Kidney glomerular epithelial cell (primary cell): ENCODE results near the gene TECPR1.

Source experiments
- DNase-seq: peaks from one replicate; lab custom pipeline; 2025; lab: John Stamatoyannopoulos, UW

TECPR1 gene

DNA sequence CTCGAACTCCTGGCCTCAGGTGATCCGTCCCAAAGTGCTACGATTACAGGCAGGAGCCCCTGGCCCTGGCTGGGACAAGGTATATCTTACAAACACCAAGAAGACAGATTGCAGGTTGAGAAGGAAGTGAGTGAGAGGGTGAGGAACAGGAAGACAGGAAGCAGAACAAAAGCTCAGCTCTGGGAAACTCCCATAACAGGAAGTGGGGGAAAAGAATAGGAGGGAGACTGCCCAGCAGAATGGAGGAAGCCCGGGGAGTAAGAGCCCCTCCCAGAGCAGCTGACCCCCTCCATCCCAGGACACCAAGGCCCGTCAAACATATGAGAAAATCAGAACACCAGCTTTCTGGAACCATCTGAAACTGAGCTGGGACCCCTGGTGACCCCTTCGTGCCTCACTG lies 2.9 kb downstream of the TECPR1 start:
- DNase-seq: no peak

DNA sequence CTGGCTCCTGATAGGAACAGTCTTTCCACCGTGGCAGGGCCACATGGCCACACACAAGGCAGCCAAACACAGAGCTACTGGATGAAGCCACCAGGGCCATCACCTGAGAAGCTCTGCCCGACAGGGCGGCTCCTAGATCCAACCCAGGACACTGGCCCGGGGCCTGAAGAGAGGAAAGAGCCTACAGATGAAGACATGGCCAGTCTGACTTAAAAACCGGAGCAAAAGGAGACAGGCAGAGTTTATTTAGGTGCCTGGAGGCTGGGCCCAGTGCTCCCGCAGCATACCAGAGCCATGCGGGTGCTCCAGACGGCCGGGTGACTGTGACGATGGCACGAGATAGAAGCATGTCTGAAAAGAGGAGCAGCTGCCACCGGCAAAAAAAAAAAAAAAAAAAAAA lies 3.9 kb downstream of the TECPR1 start:
- no peak for DNase-seq

DNA sequence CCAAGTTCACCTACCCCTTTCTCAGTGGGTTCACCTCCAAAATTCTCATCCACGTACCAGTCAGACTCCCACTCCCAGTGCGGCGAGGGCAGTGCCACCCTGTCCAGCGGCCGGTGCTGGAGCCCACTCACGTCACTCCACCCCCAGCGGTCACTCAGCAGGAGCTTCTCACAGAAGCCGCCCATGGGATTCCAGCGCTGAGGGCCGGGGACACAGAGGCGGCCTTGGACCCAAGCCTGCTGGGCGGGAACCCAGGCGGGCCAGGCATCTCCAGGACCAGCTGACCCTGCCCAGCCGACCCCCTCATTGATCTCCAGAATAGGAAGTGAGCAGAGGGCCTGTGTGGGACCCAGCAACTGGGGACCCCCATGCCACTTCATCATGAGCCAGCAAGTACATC lies 7.2 kb downstream of the TECPR1 start:
- DNase-seq: no peak

DNA sequence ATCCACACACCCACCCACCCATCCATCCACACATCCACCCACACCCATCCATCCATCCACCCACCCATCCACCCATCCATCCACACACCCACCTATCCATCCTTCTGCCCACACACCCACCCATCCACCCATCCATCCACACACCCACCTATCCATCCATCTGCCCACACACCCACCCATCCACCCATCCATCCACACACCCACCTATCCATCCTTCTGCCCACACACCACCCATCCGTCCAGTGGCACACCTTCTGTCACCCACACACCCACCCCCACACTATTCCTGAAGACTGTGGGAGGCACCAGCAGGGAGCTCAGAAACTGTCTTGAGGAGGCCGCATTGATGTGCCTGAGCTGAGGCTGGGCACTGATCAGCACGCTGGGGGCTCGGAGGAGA lies 9.1 kb downstream of the TECPR1 start:
- no peak for DNase-seq

DNA sequence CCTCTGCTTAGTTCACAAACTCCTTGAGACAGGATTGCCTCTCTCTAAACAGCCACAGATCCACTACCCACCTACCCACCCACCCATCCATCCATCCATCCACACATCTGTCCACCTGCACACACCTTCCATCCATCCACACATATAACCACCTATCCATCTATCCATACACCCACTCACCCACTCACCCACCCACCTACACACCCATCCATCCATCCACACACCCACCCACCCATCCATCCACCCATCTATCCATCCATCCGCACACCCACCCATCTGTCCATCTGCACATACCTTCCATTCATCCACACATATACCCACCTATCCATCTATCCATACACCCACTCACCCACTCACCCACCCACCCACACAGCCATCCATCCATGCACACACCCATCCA lies 9.7 kb downstream of the TECPR1 start:
- no peak for DNase-seq

DNA sequence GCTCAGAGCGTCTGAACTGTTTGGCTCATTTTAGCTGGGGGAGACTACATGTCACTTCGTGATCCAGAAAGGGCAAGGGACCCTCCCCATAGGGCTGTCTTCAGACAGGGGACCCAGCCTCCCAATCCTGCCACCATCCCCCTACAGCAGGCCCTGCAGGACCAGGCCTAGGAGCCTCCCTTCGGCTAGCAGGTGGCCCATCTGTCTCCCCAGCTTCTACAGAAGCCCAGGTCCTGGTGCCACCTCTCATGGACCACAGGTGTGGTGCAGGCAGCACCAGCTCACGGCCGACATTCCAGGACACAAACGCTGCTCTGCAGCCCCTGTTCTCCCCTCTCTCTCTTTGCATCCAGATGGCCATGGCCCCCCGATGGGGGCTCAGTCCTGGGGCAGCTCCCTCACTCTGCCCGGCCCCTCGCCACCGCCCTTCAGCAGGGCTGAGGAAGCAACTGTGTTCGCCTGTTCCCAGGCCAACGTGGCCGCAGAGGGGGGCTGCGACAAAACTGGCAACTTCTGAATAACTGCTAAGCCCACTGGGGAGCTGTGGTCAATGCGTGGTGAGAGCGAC lies 10.3 kb downstream of the TECPR1 start:
- no peak for DNase-seq

DNA sequence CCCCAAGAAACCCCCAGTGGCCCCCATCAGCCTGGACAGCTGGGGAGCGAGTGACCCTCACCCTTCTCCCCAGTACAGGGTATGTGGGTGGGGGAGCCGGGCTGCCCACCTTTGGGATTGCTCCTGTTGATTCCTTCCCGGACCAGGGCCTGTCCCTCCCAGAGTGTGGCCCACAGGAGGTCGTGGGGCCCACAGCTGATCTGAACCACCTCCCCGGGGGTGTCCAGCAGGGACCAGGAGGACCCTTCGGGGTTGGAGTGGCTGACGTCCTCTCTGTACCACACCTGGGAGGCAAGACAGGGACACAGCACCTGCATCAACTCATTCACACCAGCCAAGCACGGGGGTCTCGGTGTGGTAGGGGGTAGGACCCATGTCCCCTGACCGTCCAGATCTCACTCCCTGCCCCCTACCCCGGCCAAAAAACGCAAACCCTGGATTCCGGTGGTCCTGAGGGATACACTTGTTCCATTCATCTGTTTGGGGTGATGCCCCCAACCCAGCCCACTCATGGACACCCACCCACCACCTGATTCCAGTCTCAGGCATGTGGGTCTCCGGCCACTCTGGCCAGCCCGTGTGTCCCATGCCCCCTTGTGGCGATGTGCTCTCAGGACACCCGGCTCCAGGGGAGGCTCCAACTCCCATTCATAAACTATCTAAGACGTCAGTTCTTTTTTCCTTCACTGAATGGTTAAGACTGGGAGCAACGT lies 10.9 kb downstream of the TECPR1 start:
- DNase-seq: peak; percentile 5

DNA sequence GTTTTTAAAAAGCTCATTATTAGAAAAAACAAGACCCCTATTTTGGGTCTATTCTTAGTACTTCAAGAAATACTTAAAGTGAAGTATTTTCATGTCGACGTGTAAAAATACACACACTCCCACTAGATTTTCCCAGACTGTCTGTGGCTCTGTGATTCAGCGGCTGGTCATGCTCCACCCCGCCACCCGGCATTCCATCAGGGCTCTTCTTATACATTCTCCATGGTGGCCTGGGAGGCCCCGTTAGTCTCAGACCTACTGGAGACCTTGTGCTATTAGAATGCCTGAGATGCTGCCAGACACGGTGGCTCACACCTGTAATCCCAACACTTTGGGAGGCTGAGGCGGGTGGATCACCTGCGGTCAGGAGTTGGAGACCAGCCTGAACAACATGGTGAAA lies 13.1 kb downstream of the TECPR1 start:
- no peak for DNase-seq

DNA sequence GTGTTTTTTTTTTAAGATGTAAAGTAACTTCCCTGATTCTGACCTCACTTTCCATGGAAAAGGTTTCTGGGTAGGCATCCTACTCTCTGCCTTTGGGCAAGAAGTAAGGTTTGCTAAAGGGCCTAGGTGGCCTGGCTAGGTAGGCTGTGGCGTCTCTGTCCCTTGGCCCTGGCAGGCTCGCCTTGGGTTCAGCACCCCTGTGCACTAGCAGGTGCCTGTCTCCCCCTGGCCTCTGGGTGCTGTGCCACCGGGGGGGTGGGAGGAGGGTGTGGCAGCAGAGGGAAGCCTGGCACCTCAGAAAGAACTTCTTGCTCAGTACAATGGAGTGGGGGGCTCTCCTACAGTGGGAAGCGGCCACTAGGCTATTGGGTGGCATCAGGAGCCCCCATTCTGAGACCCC lies 14.0 kb downstream of the TECPR1 start:
- no peak for DNase-seq

DNA sequence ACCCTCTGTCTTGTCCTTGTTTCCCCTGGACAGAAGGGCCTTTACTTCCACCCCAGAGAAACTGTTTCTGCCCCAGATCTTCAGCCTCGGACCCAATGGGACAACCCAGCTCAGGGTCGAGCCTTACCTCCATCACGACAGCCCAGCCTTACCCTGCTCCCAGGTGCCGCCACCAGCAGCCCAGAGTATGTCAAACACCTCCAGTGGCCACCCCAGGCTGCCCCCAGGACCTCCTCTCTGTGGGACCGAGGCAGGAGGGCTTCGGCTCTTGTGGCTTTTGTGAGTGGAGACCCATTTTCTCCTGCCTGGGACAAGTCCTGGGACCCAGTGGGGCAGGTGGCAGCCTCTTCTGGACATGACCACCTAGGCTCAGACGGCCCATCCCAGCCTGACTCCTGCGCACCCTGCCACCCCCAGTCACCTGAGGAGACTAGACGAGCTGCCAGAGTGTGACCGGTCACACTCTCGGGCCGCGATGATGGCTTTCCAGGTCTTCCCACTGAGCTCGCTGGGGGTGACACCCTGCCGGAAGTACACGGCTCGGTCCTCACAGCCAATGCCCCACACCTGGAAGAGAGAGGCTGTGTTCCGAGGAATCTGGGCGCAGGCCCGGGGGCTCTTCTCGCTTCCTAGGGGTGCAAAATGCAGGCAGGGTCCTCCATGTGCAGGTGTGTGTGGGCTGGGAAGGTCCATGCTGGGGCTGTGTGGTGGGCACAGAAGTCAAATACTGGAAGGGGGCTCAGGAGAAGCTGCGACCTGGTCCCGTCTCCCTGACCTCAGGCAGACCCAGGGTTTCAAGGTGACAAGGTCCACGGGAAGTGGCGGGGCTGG lies 15.5 kb downstream of the TECPR1 start:
- no peak for DNase-seq

DNA sequence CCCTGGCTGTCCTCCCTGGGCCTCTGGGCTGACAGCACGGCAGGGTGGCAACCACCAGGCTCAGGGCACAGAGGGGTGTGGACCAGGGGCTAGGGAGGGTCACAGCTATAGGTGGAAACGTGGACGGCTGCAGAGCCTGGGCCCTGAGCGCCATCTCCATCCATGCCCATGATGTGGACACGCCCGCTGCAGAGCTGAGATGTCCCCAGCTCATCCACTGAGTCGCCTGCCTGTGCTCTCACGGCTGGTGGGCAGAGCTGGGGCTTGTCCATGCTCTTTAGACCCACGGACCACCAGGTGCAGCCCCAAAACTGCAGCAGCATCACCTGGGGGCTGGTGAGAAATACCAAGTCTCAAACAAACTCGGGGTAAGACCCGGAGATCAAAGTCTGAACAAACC lies 16.1 kb downstream of the TECPR1 start:
- DNase-seq: no peak

DNA sequence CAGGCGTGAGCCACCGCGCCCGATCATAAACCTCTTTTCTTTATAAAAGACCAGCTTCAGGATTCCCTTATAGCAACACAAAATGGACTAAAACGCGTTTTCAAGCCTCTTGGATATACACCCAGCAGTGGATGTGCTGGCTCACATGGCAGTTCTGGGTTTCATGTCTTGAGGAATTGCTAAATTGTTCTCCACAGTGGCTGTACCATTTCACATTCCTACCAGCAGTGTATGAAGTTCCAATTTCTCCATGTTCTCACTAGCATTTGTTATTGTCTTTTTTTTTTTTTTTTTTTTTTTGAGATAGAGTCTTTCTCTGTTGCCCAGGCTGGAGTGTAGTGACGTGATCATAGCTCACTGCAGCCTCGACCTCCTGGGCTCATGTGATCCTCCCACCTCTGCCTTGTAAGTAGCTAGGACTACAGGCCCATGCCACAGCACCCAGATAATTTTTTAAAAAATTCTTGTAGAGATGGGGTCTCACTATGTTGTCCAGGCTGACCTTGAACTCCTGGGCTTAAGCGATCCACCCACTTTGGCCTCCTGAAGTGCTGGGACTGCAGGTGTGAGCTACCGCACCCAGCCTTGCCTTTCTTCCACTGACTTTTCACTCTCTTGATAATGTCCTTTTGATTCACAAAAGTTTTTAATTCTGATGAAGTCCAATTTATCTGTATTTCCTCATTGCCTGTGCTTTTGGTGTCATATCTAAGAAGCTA lies 17.4 kb downstream of the TECPR1 start:
- no peak for DNase-seq

DNA sequence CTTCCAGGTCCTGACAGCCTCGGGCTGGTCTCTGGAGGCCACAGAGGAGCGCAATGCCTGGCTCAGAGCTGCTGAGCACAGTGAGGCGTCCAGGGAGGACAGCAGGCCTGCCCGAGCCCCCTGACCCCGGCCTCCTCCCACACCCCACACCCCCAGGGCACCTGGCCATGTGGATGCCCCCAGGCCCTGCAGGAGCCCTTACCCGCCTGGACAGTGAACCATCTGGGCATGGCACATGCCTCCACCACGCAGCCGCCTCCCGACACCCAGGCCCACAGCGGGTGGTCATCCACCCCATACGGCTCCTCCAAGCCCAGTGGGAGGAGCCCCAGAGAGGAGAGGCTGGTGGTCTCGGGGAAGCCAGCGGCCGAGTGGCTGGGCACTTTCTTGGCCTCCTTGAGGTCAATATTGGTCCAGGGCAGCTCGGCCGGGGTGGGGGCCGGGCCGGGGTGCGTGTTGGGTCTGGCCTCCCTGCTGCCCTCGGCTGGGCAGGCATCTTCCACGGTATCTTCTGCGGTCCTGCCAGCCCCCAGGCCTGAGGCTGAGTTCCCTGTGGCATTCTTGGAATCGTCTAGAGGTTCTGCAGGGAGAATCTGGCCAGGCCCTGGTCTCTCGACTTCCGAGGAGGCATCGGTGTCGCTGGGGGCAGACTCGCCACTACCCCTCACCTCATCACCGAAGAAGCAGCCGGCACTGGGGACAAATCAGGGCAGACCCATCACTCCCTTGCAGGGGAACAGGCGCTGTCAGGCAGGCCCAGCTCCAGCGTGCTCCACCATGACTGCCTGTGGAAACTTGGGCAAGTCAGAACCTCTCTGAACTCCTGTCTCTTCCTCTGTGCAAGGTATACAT lies 18.6 kb downstream of the TECPR1 start:
- no peak for DNase-seq

DNA sequence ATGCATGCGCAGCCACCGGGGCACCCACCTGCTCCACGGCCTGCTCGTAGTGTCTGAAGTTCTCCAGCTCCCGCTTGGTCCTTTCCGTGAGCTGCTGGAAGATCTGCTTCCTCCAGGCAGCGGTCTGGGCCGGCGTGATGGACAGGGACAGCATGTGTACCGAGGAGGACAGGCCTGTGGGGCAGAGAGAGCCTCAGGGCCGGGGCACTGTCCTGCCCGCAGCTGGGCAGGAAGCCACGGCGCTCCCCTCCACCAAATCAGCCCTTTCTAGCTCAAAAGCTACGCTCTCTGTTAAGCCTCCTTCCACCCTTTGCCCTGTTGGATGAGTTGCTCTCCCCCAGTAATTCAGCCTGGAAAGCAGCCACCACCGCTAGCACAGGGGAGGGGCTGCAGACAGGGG lies 19.2 kb downstream of the TECPR1 start:
- DNase-seq: no peak

DNA sequence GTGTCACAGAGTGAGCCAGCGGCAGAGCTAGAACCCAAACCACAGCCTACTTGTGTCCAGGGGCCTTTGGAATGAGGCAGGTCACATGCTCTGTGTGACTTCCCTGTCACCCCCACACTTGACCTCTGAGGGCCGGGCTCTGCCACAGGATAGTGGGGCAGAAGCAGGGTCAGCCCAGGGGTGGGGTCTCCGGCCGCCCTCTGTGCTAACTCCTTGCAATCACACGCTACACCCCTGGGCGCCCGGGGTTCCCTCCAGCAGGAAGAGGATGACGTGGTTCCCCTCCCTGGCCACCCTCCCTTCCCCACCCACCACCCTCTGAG lies 19.8 kb downstream of the TECPR1 start:
- no peak for DNase-seq

DNA sequence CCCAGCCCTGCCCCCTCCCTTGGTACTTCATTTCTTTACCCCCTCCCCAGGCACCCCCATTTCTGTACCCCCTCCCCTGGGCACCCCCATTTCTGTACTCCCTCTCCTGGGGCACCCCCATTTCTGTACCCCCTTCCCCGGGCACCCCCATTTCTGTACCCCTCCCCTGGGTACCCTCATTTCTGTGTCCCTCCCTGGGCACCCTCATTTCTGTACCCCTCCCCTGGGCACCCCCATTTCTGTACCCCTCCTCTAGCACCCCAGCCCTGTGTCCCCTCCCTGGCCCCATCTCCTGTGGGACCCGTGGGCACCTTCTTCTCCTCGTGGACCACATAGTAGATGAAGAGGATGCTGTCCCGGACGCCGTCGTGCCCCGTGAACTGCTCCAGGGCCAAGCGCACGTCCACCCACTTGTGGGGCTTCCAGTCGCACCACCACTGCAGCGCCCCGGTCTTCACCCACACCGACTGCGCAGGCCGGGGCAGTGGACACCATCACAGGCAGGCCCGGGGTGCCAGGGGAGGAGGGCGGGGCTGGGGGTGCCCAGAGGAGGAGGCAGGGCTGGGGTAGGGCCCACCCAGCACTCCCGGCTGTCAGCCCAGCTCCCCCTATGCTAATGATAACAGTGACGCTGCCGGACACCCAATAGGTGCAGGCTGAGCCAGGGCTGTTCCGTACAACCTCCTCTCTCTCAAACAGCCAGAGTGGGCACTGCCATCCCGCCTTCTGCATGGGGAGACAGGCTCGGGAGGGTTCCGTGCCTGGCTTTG lies 20.4 kb downstream of the TECPR1 start:
- no peak for DNase-seq

DNA sequence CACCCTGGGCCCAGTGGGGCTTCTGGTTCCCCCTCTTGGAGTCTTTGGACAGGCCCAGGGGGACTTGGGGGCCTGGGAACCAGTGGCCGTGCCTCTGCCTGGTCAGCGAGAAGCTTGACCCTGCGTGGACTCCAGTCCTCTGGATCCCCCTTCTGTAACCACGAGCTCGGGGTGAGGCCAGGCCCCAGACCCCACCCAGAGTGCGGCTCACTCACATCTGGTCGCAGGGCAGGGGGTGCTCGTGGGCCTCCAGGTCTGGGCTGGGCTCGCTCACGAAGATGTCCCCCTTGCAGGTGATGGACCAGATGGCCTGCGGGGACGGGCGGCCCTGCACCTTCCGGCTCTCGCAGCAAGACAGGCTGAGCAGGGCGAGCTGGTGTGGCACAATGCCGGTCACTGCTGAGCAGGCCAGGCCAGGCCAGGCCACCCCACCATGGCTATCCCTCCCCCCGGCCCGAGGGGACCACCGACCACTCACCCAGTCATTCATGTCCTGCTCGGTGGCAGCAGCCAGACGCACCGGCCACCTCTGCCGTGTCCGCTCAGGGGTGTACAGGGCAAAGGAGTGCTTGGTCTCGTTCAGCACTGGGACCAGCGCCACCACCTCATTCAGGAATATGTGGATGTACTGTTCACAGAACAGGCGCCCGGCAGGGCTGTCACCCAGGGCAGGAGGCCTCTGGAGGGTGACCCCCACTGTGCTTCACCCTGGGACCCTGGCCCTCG lies 21.1 kb downstream of the TECPR1 start:
- DNase-seq: no peak

DNA sequence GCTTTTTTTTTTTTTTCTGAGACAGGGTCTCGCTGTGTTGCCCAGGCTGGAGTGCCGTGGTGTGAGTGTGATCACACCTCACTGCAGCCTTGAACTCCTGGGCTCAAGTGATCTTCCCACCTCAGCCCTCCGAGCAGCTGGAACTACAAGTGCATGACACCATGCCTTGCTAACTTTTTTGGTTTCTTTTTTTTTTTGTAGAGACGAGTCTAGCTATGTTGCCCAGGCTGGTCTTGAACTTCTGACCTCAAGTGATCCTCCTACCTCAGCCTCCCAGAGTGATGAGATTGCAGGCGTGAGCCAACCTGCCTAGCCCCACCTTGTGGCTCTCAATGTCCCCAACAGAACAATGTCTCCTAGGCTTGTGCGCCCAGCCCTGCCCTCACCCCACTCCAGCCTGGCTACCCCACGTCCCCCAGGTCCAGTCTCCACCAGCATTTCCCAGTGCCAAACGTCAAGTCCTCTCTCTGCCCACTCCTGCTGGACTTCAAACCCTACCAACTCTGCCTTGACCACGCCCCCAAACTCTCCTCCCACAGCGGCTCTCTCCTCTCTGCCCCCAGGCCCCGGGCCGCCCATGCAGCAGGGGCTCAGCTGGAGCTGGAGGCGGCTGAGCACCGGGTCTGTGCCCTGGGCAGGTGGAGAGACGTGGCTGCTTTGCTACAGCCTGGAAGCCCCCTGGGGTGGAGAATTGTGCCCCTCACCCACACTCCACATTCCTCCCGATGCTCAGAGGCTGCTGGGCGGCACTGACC lies 21.9 kb downstream of the TECPR1 start:
- DNase-seq: no peak

DNA sequence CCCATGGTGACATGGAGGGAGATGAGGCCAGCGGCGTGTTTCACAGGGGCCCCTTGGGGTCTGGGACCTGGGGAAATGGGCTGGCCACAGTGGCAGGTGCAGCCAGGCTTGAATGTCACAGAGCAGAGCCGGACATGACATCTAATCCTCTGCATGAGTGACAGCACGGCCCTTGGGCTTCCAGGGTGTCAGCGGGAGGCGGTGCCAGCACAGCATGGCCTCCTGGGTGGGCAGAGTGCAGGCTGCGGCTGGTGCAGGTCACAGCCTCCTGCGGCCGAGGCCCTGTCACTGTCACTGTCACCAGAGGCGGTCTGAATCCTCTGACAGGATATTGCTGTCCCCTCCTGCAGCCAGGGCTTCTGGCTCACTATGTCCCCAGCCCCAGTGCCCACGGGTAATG lies 22.6 kb downstream of the TECPR1 start:
- no peak for DNase-seq

DNA sequence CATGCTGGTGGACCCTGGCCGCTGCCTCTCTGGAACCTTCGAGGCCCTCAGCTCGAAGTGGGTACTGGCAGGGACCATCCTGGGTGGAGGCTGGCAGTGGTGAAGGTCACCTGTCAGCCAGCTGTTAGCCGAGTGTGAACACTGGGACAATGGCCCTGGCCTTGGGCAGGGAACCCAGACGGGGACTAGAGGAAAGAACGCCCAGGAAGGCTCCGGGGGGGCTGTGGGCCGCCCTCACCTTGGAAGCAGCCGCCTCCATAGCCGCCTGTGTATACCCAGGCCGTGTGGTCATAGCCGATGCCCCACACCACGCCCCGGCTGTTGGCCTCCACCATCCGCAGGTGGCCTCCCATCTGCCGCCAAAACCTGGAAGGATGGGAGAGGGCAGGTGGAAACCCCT lies 23.2 kb downstream of the TECPR1 start:
- DNase-seq: no peak
